HL-60/S4 treated with retinoic acid at 250 ng/mL for 4 days and 3 days (cell line): ENCODE data around the gene MAST4.
"Not testable (repeated sequence)": the region's sequence is repeated elsewhere in the genome, so short reads cannot be mapped to it uniquely, and the experiment has no call there.

ENCODE experiments used
- in situ Hi-C: fragments of 300-500 bp; cut with MboI; formaldehyde crosslinking; loops from 2 replicates; pipeline ENCODE4 v1.7.0; 2022; ENCODE audit warnings: low sequenced_read_pairs

The MAST4 gene

DNA sequence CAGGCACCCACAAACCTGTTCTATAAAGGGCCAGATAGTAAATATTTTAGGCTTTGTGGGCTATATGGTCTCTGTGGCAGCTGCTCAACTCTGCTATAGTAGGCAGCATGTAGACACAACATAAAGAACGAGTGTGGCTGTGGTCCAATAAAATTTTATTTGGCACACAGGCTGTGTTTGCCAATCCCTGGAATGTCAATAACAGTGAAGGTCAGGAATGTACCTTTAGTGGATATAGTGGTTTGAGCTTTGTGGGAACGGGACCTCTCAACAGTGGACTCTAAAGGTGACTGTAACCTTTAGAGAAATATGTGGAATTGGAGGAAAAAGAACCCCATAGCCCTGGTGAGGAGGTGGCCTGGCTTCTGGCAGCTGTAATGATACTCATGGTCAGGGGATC lies 145.2 kb downstream of the MAST4 start:
- in situ Hi-C loops: no loop called here

DNA sequence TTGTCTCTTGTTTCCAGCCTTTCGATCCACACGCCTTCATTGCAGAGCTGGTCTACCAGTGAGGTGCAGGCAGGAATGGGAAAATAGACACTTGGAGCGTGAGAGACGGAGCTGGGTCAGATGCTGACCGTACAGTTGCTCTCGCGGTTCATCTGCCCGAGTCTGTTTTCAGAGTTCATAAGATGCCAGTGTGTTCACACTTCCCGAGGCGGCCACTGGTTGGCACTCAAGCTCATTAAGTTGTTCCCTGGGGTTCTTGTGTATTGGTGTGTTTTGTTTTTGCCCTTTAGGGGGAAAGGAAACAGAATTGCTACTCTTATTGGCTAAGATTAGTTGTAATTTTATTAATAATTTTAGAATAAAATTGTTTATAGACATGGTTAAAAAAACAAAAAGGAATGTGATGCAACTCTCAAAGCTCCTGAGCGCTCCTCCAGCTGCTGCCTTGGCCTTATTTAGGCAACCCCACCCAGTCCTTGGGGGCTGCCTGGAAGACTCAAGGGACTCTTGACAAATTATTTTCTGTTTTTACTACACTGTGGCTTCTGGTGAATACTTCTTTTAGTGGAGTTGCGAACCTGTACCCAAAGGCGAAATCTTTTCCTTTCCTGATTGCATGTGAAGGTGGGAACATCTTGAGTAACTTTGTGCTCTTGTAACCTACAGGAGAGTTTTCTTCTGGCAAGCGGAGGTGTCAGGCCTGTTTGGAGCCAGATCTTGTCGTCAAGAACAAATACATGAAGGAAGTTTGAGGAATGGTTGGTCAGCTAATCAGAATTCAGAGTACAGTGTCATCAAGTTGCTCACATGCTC lies 146.1 kb downstream of the MAST4 start:
- in situ Hi-C loops: no loop called here

DNA sequence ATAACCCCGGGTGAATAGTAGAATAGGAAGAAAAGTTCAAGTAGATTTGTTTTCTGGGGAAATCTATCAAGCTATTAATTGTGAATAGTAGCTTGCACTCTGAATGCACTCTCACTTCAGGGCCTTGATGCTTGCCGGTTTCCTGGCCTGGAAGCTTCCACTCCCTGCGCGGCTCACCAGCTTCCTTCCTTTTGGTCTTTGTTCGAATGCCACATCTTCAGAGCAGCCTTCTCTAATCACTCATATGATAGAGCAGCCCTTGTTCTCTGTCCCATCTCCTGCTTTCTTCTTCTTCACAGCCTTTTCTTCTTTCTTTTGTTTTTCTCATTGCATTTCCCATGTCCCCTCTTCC lies 146.7 kb downstream of the MAST4 start:
- in situ Hi-C loops: no loop called here

DNA sequence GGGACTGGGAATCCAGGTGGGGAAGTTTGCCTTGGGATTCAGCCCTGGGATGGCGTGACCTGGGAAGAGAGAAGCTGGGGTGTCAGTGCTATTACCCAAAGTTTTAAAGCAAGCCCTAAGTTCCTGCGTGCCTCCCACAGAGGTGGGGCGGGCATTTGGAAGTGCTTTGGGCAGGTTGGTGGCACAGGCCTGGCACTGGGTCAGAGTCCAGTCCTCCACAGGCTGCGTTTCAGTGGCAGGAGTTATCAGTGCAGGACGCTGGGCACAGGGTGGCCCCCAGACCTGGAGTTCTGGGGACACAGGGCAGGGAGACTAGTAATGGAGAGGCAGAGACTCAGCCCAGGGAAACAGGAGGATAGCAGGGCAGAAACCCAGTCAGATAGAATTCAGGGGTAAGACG lies 147.2 kb downstream of the MAST4 start:
- in situ Hi-C loops: no loop called here

DNA sequence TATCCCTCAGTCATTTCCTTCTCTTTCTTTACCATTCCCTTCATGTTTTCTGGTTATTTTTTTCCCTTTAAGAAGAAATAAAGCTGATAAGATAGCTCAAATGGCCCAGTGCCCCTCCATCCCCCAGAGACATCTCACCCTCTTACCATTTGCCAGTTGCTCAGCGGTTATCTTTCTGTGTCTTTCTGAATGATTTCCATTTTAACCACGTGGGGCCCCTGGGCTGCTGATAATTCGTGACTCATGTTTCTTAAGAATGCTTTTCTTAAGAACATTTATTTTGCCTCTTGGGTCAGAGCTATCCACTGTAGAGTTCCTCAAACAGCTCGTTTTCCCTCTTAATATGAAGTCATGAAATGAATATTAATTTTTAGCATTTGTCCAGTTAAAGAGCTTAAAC lies 147.8 kb downstream of the MAST4 start:
- in situ Hi-C loops: no loop called here

DNA sequence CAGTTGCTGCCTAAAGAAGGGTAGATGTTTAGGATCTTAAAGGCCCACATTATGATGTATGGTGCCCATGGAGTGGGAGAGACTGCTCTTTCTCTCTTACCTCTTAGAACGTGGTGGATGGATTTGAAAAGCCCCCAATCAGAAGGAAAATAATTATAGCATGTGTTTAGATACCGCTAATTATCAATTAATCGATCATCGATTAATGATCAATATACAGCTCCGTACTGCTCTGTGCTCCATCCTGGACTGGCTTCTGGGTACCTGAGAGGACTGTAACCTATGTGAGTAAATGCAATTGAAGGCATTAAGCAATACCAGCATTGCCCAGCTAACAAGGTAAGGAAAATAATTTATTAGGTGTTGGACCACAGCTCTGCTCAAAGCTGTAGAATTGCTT lies 149.1 kb downstream of the MAST4 start:
- in situ Hi-C loops: no loop called here

DNA sequence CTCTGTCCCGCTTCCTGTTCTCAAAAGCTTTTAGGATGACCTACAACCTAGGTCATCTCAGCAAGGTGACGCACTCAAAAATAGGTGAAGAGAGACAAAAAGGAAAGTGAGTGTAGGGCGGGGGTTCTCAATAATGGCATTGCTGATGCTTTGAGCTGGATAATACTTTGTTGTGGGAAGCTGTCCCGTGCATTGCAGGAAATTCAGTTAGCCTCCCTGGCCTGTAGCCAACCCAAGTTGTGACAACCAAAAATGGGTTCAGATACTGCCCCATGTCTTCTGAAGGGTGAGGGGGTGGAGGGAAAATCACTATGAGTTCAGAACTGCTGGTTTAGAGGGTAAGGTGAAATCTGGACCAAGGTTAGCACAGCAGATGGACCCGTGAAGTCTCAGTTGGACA lies 151.4 kb downstream of the MAST4 start:
- in situ Hi-C loops: no loop called here

DNA sequence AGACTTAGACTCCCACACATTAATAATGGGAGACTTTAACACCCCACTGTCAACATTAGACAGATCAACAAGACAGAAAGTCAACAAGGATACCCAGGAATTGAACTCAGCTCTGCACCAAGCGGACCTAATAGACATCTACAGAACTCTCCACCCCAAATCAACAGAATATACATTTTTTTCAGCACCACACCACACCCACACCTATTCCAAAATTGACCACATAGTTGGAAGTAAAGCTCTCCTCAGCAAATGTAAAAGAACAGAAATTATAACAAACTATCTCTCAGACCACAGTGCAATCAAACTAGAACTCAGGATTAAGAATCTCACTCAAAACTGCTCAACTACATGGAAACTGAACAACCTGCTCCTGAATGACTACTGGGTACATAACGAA lies 156.5 kb downstream of the MAST4 start:
- in situ Hi-C loops: not testable (repeated sequence)

DNA sequence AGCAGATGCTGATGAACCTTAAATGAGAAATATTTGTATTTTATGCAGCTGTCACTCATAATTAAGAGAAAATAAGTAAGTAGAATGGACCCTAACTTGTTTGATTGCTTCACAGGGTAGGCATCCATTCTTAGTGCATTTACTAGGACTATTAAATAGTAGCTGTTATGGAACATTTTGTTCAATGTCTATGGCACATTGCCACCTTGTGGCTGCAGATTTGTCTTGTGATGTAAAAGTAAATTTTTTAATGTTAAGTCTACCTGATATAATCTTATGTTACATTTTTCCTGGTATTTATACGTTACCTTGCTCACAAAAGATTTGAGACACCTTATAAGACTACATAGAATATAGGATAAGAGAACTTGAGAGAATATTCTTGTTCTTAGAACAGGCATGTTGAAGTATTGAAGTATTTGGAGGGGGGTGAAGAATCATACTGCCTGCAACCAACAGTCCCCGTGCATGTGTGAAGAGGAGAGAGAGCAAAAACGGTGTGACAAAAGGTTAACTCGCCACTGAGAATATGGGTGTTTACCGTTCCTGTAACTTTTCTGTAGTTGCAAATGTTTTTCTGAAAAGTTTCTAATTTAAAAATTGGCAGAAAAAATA lies 161.1 kb downstream of the MAST4 start:
- in situ Hi-C loops: no loop called here

DNA sequence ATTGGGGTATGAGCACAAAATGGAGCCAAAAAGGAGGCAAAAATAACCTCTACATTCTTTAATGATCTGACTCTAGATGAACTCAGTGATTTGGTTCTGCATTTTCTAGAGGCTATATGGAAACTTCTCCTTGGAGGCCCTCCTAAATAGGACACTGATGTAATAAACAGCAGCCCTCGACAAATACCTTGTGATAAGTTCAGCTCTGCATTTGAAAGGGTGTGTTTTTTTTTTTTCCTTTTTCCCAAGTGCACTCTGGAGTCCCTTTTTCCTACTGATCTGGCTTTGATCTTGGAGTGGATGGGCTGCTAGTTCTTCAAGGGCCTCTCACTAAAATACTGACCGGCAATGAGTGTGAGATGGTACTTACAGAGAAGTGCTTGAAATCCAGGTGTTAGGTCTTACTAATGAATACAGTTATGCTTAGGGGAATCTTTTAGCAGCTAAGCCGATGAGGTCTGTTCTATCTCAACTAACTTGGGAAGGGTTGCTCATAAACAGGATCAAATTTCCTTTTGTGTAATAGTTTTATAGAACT lies 161.7 kb downstream of the MAST4 start:
- in situ Hi-C loops: no loop called here

DNA sequence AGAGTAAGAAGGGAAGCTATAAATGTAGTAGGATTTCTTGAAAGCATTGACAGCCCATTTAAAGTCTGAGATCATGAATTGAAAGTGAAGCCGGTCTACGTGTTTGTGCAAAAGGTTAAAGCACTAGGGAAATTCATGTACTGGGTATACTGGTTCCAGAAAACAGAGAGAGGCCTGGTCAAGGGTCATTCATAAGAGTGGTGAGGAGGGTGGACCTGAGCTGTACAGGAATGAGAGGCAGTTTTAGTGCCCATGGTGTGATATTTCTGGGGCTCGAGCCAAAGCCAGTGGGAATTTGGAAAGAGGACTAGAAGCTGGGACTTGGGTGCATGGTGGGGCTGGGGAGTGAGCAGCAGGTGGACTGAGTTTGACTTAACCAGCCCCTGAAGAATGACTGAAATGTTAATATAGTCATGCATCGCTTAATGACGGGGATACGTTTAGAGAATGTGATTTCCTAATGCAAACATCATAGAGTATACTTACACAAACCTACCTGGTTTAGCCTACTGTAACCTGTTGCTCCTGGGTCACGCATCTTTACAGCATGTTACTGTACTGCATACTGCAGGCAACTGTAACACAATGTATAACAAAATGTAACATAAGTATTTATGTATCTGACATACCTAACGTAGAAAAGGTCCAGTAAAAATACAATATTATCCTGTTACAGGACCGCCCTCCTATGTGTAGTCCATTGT lies 173.0 kb downstream of the MAST4 start:
- in situ Hi-C loops: no loop called here

DNA sequence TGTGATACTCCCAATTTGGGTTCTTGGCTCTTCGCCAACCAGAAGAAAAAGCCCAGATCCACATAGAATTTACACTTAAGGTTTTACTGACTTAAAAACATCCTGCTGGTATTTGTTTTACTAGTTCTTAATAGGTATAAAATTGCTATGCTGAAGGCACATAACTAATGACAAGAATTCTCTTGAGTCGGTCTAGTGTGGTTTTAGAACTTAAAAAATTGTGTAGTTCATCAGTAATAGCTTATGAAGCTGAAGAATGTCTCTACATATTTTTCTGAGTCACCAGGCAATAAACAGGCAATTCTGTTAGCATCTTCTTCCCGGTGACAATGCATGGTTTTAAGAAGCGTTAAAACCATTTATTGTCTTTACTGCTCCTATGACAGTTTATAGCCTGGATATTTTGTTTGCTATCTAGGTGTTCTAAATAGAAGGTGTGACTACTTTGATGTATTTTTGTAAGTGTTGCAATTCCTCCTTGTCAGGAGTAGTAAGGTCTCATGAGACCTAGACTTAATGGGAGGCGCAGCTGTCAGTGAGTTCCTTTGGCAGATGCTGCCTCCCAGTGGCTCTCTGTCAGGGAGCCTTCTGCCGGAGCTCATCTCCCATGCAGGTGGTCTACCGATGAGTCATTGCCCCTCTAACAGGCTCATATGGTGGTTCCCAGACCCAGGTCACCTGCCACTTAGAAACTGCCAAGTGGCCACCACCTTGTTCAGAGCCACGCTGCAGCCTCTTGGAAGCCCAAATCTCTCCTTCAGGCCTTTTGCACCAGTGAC lies 173.8 kb downstream of the MAST4 start:
- in situ Hi-C loops: no loop called here

DNA sequence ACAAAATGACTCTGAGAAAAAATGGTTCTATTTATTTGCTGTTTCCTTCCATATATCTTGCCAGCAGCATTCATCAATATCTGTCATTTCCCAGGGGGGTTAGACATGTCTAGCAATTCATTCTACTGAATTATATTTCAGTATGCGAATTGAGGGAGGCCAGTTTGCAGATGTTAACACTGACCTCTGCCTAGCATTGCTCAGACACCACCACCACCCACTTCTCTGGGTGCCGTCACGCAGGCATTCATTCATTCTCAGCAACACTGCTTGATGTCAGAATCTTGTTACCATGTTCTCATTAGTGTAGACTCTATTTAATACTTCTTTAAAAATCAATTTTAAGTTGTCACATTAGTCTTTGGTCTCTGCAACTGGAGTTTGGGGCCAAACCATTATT lies 181.7 kb downstream of the MAST4 start:
- in situ Hi-C loops: no loop called here

DNA sequence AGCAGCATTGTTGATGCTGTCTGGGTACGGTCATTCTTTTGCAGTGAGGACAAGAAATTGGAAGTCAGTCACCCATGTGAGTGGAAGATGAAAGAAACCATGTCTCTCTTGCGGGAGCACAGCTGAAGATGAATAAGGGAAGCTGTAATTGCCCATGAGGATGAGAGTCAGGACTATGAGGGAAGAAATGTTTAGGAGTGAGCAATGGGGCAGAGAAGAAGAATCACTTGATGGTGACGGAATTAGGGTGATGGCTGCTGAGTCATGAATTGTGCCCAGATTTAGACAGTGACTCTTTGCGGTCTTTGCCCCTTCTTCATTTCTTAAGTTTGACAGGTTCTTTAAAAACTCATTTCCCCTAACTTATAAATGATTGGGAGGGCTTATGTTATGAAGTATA lies 183.3 kb downstream of the MAST4 start:
- in situ Hi-C loops: no loop called here

DNA sequence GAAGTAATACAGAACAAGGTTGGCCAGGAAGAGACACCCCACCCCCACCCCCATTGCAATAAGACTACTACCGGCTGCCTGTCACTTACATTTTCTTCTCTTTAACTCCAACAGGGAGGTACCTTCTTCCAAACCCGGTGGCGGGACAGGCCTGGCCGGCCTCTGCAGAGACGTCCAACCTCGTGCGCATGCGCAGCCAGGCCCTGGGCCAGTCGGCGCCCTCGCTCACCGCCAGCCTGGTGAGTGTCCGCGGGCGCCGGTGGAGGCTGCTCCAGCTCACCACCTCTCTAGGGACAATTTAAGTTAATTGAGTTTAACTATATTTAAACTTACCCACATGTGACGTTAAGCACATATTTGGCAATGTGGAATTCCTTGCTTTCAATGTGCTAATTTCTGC lies 192.4 kb downstream of the MAST4 start:
- in situ Hi-C loops: no loop called here

DNA sequence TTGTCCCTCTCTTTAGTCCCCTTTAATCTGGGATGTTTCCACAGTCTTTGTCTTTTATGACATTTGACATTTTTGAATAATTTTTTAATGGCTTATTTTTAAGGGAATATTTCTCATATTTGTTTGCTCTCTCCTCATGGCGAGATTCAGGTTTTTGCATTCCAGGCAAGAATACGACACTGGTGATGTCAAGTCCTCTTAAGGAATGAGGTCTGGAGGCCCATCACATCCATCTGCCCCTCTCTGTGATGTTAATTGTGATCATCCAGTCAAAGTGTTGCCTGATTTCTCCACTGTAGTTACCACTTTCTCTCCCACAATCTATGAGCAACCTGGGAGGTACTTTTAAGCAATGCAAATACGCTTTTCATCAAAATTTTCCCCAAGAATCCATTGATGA lies 193.2 kb downstream of the MAST4 start:
- in situ Hi-C loops: no loop called here

DNA sequence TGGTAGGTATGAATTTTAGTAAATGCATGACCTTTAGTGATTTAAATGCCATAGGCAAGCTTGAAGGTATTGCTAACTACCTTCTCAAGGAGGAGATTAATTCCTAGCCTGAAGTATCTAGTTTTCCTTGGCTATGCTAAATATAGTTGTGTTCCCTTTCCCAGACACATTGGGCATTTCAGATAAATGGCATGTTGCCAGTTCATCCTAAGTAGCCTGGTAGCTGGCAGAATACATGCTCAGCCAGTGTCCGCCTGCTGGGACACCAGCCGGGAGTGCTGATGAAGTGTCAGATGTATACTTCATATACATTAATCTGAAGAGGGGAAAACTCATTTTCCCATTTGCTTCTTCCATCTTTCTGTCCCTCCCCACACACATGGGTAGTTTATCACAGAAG lies 196.9 kb downstream of the MAST4 start:
- in situ Hi-C loops: no loop called here

DNA sequence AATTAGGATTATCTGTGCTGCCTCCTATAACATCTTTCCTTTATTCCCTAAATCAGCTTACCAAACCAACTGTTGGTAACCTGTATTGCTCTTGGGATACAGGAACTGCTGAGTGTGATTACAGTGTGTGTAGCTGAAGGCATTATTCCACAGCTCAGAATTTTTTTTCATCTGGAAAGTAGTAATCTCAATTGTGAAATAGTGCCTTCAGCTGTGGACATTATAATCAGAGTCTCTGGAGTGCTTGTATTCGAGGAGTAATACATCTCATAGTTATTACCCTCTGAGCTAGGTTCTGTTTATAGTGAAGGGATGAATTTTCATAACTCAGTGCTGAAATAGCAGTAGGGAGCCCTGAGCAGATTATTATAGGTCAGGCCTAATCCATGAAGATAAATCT lies 199.5 kb downstream of the MAST4 start:
- in situ Hi-C loops: no loop called here

DNA sequence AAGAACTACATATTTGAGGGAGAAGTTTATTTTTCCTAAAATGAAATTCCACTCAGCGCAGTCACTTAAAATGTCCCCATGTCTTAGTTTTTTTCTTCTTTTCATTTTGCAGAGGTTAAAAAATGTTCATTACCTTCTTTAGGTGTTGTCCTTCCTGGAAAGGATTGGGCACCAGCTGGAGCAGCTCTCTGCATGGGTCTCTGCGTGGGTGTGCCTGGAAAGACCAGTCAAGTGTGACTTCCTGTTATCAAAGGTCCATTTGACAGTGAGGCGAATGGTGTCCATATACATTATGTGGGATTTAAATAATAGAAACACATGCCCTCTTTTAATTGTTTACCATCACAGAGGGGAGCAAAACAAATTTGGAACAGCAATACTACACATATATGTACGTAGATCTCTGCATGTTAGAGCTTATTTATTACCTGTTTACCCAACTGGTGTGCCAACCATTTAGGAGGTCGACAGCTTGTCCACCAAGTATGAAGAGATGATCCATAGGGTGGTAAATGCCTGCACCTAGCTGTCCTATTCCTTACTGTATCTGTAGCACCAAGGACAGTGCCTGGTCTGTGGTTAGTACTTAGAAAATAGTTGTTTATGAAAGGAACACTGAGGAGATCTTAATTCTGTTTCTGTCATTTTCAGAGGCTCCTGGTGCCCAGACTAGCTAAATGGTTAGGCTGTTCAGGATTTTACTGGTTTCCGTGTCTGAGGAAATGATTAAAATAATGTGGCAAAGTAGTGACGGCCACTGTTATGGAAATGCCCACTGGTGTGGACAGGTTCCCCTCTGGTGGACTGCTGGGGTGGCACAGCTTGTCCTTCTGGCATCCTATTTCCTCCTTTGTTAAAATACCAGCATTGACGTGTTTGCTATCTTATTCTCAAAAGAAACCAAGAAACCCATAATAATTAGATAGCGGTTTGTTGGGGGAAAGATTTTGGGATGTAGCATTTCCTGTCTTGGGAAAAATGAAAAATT lies 200.4 kb downstream of the MAST4 start:
- in situ Hi-C loops: no loop called here

DNA sequence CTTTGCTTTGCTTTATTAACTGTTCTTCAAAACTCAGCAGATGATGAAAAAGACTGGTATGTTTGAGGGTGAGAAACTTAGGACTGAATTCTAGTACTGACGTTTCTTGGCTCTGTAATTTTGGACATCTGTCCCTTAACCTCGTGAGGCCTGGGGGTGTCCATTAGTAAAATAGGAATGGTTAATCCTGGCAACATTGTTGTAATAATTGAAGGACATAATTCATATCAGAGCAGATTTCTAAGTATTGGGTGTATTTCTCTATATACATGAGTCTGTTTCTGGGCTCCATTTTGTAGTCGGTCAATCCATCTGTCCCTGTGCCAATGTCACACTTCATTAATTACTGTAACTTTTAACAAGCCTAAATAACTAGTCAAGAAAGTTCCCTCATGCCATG lies 206.7 kb downstream of the MAST4 start:
- in situ Hi-C loops: no loop called here
